Uterus (tissue), 4 donors: ENCODE data around the gene DNAJB12. TPM values are rescaled to one million over a fixed set of nuclear protein-coding genes. Genes with fewer than 3 reads are reported as not detected.
A peak's percentile ranks its signal among the peaks of the same experiment; 100 is the strongest.
"Not testable (repeated sequence)": the region's sequence is repeated elsewhere in the genome, so short reads cannot be mapped to it uniquely, and the experiment has no call there.

ENCODE experiments used
- DNase-seq, 2 donors: peaks; one replicate each; pipeline ENCODE4 v3.0.0-alpha.2; 2019 to 2020
- H3K27ac ChIP-seq, 2 donors: fragments of 200-600 bp; sonication (generic); 1 replicate in 1 of 2; 2 replicates in 1 of 2; pipeline ENCODE4 v1.5.1; 2016 to 2018
- H3K27me3 ChIP-seq, 2 donors: fragments of 200-600 bp; sonication (generic); one replicate each; pipeline ENCODE4 v1.5.1; 2018 to 2019; ENCODE audit warnings: control low read depth in 1 of 2
- H3K36me3 ChIP-seq, 2 donors: fragments of 200-600 bp; sonication (generic); one replicate each; pipeline ENCODE4 v1.5.1; 2019; ENCODE audit warnings: control low read depth in 1 of 2
- H3K4me1 ChIP-seq, 2 donors: fragments of 200-600 bp; sonication (generic); one replicate each; pipeline ENCODE4 v1.5.1; 2018 to 2019; ENCODE audit warnings: control low read depth in 1 of 2
- H3K4me3 ChIP-seq, 2 donors: fragments of 200-600 bp; sonication (generic); 1 replicate in 1 of 2; 2 replicates in 1 of 2; pipeline ENCODE4 v1.5.1; 2018 to 2019; ENCODE audit warnings: mild to moderate bottlenecking in 1 of 2
- H3K9me3 ChIP-seq, 2 donors: fragments of 200-600 bp; sonication (generic); one replicate each; pipeline ENCODE4 v1.5.1; 2019; ENCODE audit warnings: control low read depth in 1 of 2
- POLR2A ChIP-seq, 2 donors: fragments of 450-650 bp; IDR thresholded peaks; one replicate each; pipeline ENCODE4 v1.6.1; 2016; ENCODE audit warnings: antibody characterized with exemption in 2 of 2, mild to moderate bottlenecking in 1 of 2, moderate library complexity in 1 of 2
- intact Hi-C: fragments of 100-400 bp; cut with DNase I; formaldehyde crosslinking; loops from one replicate; pipeline ENCODE4 v1.15.1; 2023; ENCODE audit warnings: low total_unique reads
- total RNA-seq, 4 donors: library from RNA; depleted of rRNA in 3 of 4; stranded (reverse); fragments of >200 nt in 3 of 4; gene quantifications; one replicate each; pipeline versions ENCODE4 v1.1.0 to v1.2.4, GENCODE V29; 2014 to 2023
- TF ChIP-seq, protein P1 (sequence below), 4 experiments: fragments of 200-600 bp in 2 of 4; fragments of 450-650 bp in 2 of 4; sonication (generic) in 2 of 4; IDR thresholded peaks; one replicate each; pipeline ENCODE4 v1.5.1; 2016 to 2019; ENCODE audit warnings: antibody characterized with exemption in 4 of 4, mild to moderate bottlenecking in 2 of 4, moderate library complexity in 1 of 4
- donor health status: DM: yes; HTN: yes; CAD: no.

The DNAJB12 gene
- total RNA-seq, 4 donors from 2014 or later = 18.4 to 34.8 (median 22.7) TPM

DNA sequence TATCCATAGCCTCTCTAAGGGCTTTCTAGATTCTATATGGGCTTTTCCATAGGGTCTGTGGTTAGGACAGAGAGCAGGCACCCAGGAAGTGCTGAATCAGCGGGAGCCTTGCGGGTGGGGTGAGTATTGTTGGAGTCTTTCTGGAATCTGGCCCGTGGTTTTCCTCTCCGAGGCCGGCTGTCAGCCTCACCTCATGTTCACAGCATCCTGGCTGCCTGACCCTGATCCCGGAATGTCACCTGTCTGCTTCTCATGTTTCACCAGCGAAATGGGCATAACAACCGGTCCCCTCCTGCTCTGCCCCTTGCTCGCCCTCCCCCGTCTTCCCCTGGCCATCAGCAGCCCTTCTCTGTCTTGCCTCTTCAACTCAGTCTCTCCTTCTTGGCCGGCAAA, 44.5 kb downstream of the DNAJB12 start:
- intact Hi-C loops = no loop called here
- Histone ChIP-seq H3K27me3 (no peaks in the 10 kb centered on the region), H3K4me1 (peaks cover 0 to 9% of the 10 kb centered on the region in 2 donors), H3K27ac (no peak overlapping the region), H3K4me3 (no peak overlapping the region), H3K9me3 (no peaks in the 10 kb centered on the region), H3K36me3 (no peaks in the 10 kb centered on the region)
- TF ChIP-seq, protein P1, sequence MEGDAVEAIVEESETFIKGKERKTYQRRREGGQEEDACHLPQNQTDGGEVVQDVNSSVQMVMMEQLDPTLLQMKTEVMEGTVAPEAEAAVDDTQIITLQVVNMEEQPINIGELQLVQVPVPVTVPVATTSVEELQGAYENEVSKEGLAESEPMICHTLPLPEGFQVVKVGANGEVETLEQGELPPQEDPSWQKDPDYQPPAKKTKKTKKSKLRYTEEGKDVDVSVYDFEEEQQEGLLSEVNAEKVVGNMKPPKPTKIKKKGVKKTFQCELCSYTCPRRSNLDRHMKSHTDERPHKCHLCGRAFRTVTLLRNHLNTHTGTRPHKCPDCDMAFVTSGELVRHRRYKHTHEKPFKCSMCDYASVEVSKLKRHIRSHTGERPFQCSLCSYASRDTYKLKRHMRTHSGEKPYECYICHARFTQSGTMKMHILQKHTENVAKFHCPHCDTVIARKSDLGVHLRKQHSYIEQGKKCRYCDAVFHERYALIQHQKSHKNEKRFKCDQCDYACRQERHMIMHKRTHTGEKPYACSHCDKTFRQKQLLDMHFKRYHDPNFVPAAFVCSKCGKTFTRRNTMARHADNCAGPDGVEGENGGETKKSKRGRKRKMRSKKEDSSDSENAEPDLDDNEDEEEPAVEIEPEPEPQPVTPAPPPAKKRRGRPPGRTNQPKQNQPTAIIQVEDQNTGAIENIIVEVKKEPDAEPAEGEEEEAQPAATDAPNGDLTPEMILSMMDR (IDR thresholded peaks at IDR 0.05) = no peak
- TF ChIP-seq POLR2A (IDR thresholded peaks at IDR 0.05) = no peak
- no peak for DNase-seq

DNA sequence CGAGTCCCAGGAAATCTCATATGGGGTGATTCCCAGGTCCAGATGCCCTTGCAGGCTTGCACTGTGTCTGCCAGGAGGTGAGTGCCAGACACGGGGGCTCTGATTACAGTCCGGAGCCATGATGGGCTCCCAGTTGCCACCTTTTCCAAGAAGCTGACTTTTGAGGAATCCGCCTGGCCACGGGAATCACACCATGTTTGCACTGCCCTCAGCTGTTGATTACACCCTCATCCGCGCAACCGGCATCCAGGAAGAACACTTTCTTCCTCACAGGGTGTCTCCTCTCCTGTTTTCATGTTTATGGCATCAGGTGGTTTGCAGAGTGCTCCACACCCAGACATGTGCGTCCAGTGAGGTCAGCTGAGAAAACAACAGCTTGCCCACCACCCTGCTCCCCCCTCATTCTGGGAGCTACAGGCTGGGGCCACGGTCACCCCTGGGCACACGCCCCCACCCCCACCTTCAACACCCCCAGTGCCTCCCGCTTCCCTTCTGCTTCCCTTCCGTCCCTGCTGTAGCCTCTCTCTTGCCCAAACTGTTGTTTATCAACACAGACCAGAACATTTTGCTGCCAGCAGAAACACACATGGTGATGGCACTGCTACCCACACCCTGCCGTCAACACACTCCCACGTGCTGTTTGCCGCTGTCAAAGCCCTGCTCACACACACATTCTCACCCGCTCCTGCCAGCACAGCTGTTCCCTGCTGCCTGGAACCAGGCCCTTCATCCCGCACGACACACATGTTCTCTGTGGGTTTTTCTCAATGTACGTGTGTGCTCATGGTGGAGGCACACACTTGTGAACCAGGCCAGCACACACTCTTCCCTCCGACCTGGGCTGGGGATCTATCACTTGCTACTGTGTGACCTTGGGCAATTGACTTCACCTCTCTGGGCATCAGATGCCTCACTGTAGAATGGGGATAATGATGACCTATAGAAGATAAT, 45.2 kb downstream of the DNAJB12 start:
- H3K4me1 ChIP-seq = peaks cover 0 to 9% of the 10 kb centered on the region in 2 donors
- no peaks in the 10 kb centered on the region for H3K27me3 ChIP-seq
- no peaks in the 10 kb centered on the region for H3K9me3 ChIP-seq
- intact Hi-C loops = no loop called here
- no peak for DNase-seq
- H3K27ac ChIP-seq = peak overlapping the region; percentile 62 to 72
- H3K4me3 ChIP-seq = no peak overlapping the region
- no peaks in the 10 kb centered on the region for H3K36me3 ChIP-seq
- TF ChIP-seq POLR2A (IDR thresholded peaks at IDR 0.05) = no peak
- TF ChIP-seq, protein P1 (IDR thresholded peaks at IDR 0.05) = no peak

DNA sequence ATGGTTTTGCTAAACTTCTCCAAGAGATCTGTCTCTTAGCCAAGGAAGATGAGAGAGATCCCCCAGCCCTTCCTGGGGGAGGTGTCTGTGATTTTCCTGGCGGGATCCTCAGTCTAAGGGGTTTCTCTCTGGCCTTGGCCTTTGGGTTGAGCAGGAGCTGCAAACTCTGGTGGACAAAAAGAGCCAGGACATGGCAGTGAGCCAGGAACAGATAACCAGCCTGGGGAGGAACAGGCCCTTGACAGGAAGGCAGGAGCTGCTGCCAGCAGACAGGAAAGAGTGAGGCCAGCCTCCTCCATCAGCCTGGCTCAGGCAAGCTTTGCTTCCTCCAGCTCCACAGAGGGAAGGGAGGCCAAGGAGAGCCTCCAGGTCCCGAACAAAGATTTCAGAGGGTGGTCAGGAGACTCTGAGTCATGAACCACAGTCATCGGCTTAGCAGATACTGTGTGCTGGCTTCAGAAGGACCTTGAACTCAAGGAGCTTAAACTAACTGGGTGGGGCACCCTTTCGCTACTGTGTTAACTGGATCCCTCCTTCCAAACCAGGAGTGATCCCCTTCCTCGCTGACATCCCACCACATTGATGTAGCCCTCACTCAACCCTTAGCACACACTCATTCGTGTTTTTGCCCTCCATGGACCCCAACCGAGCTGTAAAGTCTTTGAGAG, 46.3 kb downstream of the DNAJB12 start:
- peaks cover 0 to 9% of the 10 kb centered on the region in 2 donors for H3K4me1 ChIP-seq
- intact Hi-C loops = no loop called here
- H3K27me3 ChIP-seq = no peaks in the 10 kb centered on the region
- H3K36me3 ChIP-seq = no peaks in the 10 kb centered on the region
- TF ChIP-seq, protein P1 (IDR thresholded peaks at IDR 0.05) = no peak
- TF ChIP-seq POLR2A (IDR thresholded peaks at IDR 0.05) = no peak
- H3K27ac ChIP-seq = peak overlapping the region; percentile 62 to 72
- H3K4me3 ChIP-seq = no peak overlapping the region
- H3K9me3 ChIP-seq = no peaks in the 10 kb centered on the region
- peak; percentile 66 to 78 for DNase-seq

DNA sequence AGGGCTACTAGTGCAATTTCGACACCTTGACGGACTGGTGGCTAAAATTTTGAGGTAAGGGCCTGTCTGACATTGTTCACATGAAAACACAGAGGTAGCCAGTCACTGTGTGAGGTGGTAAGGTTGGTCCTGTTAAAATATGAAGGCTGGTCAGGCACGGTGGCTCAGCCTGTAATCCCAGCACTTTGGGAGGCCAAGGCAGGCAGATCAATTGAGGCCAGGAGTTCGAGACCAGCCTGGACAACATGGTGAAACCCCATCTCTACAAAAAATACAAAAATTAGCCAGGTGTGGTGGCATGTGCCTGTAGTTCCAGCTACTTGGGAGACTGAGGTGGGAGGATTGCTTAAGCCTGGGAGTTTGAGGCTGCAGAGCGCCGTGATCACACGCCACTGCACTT, 47.0 kb downstream of the DNAJB12 start:
- peak overlapping the region; percentile 62 to 72 for H3K27ac ChIP-seq
- DNase-seq, intact Hi-C loops, H3K36me3 ChIP-seq, H3K27me3 ChIP-seq, H3K9me3 ChIP-seq, H3K4me1 ChIP-seq, H3K4me3 ChIP-seq: not testable (repeated sequence)

DNA sequence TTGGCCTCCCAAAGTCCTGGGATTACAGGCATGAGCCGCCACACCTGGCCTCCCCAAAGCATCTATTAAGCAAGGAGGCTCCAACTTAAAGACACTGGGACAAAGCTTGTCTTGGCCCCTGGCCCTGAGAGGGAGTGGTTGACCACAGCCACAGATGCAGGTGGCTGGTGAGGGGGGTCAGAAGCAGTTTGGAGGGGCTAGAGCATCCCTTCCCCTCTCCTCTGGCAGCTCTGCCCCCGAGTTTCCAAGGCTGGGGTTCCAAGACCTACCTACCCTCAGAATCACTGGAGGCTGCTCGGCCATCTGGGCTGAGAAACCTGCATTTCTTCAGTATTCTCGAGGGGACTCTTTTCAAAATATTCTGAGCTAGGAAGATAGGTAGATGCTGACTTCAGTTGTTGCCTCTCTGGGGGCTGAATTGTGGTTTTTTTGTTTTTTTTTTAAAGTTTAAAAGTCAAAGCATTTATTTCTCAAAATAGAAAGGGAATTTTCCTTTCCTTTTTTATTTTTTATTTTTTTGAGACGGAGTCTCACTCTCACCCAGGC, 48.4 kb downstream of the DNAJB12 start:
- Histone ChIP-seq H3K9me3 (no peaks in the 10 kb centered on the region), H3K27me3 (no peaks in the 10 kb centered on the region), H3K36me3 (no peaks in the 10 kb centered on the region), H3K4me1 (peaks cover 0 to 9% of the 10 kb centered on the region in 2 donors), H3K4me3 (no peak overlapping the region), H3K27ac (no peak overlapping the region)
- intact Hi-C loops = no loop called here
- TF ChIP-seq POLR2A (IDR thresholded peaks at IDR 0.05) = no peak
- TF ChIP-seq, protein P1 (IDR thresholded peaks at IDR 0.05) = no peak
- no peak for DNase-seq
